BJ (cell line): ENCODE results near the gene DNM1L. TPM values are rescaled to one million over a fixed set of nuclear protein-coding genes. Genes with fewer than 3 reads are reported as not detected.
A peak's percentile ranks its signal among the peaks of the same experiment; 100 is the strongest.

Experiments
- CTCF ChIA-PET: fragments of 350-600 bp; formaldehyde crosslinking; extraction: SDS; loops from one replicate; lab custom pipeline; 2021; ENCODE audit warnings: antibody characterized with exemption, inconsistent platforms; lab: Yijun Ruan, JAX
- POLR2A ChIA-PET: fragments of 300-600 bp; sonication (Branson Sonifier 250); formaldehyde crosslinking; extraction: SDS; loops from one replicate; lab custom pipeline; 2021; ENCODE audit warnings: antibody characterized with exemption; lab: Charles Lee
- DNase-seq: peaks from one replicate; pipeline ENCODE4 v3.0.0-alpha.2; 2011; ENCODE audit warnings: low read depth
- H3K27me3 ChIP-seq: 2 replicates; pipeline ENCODE4 v1.6.0; 2011; ENCODE audit warnings: low read length; ENCODE audit not compliant: control insufficient read depth, insufficient read depth
- H3K36me3 ChIP-seq: 2 replicates; pipeline ENCODE4 v1.5.1; 2011; ENCODE audit warnings: low read length; ENCODE audit not compliant: control insufficient read depth, insufficient read depth
- H3K4me3 ChIP-seq: 2 replicates; pipeline ENCODE4 v1.5.1; 2011; ENCODE audit warnings: low read depth, mild to moderate bottlenecking, control low read depth, low read length
- polyA minus RNA-seq: library from RNA; depleted of rRNA, polyadenylated mRNA; stranded (reverse); fragments of >200 nt; gene quantifications from 2 replicates; pipeline ENCODE4 v1.2.3, GENCODE V29; 2011; rRNA and poly(A)+ RNA removed
- polyA plus RNA-seq: library from polyadenylated mRNA; depleted of rRNA; stranded (reverse); fragments of >200 nt; gene quantifications from 2 replicates; pipeline ENCODE4 v1.2.3, GENCODE V29; 2011; rRNA removed
- TF ChIP-seq, protein P1 (sequence below): IDR thresholded peaks from 2 replicates; pipeline ENCODE4 v1.5.1; 2011; ENCODE audit warnings: low read depth, mild to moderate bottlenecking, control low read depth, inconsistent platforms, low read length, moderate library complexity; ENCODE audit not compliant: insufficient read depth

The DNM1L gene
- polyA plus RNA-seq (27.4 and 54.4 TPM in 2 replicates), polyA minus RNA-seq (33.6 and 46.3 TPM in 2 replicates)

DNA sequence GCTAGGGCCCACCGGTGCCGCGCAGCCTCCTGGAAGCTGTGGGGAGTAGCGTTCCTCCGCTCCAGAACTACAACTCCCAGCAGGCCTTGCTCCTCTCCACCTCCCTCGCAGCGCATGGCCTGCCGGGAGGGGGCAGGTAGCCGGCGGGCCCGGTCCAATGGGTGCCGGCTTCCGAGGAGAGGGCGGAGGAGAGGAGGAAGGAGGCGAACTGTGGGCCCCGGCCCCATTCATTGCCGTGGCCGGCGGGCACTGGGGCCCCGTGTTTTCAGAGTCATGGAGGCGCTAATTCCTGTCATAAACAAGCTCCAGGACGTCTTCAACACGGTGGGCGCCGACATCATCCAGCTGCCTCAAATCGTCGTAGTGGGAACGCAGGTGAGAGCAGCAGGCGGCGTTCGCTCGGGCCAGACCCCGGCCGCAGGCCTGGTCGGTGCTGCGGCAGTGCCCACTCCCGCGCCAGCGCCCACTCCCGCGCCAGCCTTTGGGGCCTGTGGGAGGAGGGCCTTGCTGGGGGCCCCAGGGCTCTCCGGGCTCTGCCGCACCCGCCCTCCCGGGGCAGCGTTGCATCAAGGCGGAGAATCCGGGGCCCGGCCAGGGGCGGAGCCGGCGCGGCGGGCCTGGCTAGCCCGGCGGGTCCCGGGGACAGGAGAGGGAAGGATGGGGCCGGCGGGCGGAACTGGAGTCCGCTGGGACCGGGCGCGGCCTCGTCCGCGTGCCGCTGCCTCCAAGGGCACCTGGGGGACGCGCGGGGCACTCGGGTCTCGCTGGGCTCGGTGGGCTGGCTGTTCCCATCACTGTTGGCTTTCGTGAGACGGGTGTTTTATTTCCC lies at the start of gene DNM1L:
DNM1L (plus strand) TSS at position 211 of the 829 bp plus-strand sequence; CDS start at position 274, 63 bp downstream.
- H3K36me3 ChIP-seq: no peaks in the 10 kb centered on the region
- TF ChIP-seq, protein P1, sequence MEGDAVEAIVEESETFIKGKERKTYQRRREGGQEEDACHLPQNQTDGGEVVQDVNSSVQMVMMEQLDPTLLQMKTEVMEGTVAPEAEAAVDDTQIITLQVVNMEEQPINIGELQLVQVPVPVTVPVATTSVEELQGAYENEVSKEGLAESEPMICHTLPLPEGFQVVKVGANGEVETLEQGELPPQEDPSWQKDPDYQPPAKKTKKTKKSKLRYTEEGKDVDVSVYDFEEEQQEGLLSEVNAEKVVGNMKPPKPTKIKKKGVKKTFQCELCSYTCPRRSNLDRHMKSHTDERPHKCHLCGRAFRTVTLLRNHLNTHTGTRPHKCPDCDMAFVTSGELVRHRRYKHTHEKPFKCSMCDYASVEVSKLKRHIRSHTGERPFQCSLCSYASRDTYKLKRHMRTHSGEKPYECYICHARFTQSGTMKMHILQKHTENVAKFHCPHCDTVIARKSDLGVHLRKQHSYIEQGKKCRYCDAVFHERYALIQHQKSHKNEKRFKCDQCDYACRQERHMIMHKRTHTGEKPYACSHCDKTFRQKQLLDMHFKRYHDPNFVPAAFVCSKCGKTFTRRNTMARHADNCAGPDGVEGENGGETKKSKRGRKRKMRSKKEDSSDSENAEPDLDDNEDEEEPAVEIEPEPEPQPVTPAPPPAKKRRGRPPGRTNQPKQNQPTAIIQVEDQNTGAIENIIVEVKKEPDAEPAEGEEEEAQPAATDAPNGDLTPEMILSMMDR: no peak
- peak; percentile 66 for DNase-seq
- ChIA-PET POLR2A (interaction anchor here (0.6 kb wide), 1 partner anchor 146 kb away, joined by 3 read pairs; no protein-coding TSS in a partner anchor), CTCF (interaction anchor here (1.6 kb wide), 1 partner anchor 222 kb away, joined by 4 read pairs; no protein-coding TSS in a partner anchor)
- H3K27me3 ChIP-seq: no peaks in the 10 kb centered on the region
- H3K4me3 ChIP-seq: peak within 1 kb of the TSS; percentile 98

- ChIA-PET CTCF (no interaction called here), POLR2A (no interaction called here)
- no peak for DNase-seq
- H3K27me3 ChIP-seq: no peaks in the 10 kb centered on the region
- H3K36me3 ChIP-seq: peaks cover 11% of the 10 kb centered on the region
- TF ChIP-seq, protein P1: no peak
- no peak overlapping the region for H3K4me3 ChIP-seq
Observed at GRCh38 chr12:32641287-32641901, 37.7 kb upstream of the DNM1L start.

GRCh38 chr12:32644431-32644830 lies 34.7 kb upstream of the DNM1L start:
- ChIA-PET CTCF (no interaction called here), POLR2A (no interaction called here)
- no peak overlapping the region for H3K4me3 ChIP-seq
- no peak for DNase-seq
- H3K36me3 ChIP-seq: peaks cover 6% of the 10 kb centered on the region
- TF ChIP-seq, protein P1: no peak
- H3K27me3 ChIP-seq: no peaks in the 10 kb centered on the region

DNA sequence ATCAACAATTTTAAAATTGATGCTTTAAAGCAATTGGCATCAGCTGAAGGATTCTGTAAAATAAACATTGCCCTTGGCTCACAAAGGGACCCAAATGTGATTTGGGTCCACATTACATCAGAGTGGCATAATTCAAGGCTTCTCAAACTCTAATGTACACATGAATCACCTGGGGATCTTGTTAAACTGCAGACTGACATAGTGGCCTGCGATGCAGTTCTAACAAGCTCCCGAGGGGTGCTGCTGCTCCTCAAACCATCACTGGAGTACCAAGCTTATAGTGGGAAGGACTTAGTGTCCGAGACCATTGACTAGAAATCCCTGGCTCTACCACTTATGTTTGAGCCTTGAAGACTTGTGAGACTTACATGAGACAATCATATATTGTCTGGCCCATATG lies 31.8 kb upstream of the DNM1L start:
- H3K36me3 ChIP-seq: no peaks in the 10 kb centered on the region
- TF ChIP-seq, protein P1: no peak
- POLR2A ChIA-PET: no interaction called here
- CTCF ChIA-PET: interaction anchor here (0.6 to 3.4 kb wide), 4 partner anchors 9 to 21 kb away, joined by 3 to 15 read pairs (median 3); no protein-coding TSS in a partner anchor
- no peak for DNase-seq
- H3K27me3 ChIP-seq: no peaks in the 10 kb centered on the region
- H3K4me3 ChIP-seq: no peak overlapping the region

DNA sequence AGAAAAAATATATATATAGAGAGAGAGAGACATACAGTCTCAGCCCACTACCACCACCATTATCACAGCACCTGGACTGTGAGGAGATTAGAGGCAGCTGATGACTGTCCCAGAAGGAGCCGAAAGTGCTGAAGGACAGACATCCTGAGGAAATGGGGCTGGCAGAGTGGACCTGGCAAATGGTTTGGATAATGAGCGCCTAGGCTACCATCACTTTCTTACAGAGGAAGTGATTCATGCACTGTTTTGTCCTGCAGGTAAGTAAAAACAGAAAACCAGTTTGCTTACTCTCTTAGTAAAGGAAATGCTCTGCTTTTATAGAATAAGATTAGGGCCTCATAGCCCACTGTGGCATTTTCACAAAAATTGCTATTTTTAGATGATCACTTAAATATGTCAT lies 28.6 kb upstream of the DNM1L start:
- Histone ChIP-seq H3K36me3 (no peaks in the 10 kb centered on the region), H3K27me3 (no peaks in the 10 kb centered on the region), H3K4me3 (no peak overlapping the region)
- TF ChIP-seq, protein P1: no peak
- ChIA-PET POLR2A (no interaction called here), CTCF (no interaction called here)
- no peak for DNase-seq
